GM12872 (cell line): ENCODE measurements around the gene FRMD6.

Experiments used
- TF ChIP-seq, protein P1 (sequence below): IDR thresholded peaks from 3 replicates; pipeline ENCODE4 v1.5.1; 2011; ENCODE audit warnings: low read depth, mild to moderate bottlenecking, low read length, moderate library complexity; ENCODE audit not compliant: insufficient read depth

The FRMD6 gene

GRCh38 chr14:51704545-51704944 lies 52.8 kb downstream of the FRMD6 start:
- TF ChIP-seq, protein P1, sequence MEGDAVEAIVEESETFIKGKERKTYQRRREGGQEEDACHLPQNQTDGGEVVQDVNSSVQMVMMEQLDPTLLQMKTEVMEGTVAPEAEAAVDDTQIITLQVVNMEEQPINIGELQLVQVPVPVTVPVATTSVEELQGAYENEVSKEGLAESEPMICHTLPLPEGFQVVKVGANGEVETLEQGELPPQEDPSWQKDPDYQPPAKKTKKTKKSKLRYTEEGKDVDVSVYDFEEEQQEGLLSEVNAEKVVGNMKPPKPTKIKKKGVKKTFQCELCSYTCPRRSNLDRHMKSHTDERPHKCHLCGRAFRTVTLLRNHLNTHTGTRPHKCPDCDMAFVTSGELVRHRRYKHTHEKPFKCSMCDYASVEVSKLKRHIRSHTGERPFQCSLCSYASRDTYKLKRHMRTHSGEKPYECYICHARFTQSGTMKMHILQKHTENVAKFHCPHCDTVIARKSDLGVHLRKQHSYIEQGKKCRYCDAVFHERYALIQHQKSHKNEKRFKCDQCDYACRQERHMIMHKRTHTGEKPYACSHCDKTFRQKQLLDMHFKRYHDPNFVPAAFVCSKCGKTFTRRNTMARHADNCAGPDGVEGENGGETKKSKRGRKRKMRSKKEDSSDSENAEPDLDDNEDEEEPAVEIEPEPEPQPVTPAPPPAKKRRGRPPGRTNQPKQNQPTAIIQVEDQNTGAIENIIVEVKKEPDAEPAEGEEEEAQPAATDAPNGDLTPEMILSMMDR: no peak

DNA sequence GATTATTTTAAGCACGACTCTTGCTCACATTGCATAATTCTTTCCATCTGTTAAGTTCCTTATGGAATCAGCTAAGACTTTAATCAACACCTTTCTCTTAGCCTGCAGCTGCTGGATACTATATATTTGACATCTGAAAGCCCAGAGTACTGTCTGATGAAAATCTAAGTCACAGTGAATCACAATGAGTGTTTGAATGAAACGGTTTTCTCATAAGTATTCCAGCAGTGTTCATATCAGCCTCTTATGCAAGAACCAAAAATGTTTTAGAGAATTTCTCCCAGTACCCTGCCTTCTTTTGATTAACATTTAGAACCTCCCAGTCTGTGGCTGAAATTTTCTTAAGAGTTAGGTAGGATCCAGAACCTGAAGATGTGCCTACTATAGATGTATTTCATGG lies 55.6 kb downstream of the FRMD6 start:
- TF ChIP-seq, protein P1: no peak

- TF ChIP-seq, protein P1: no peak
Observed at GRCh38 chr14:51711505-51711904, 59.8 kb downstream of the FRMD6 start.

GRCh38 chr14:51715250-51715649 lies 63.5 kb downstream of the FRMD6 start:
- TF ChIP-seq, protein P1: no peak

- TF ChIP-seq, protein P1: no peak
Observed at GRCh38 chr14:51715742-51716141, 64.0 kb downstream of the FRMD6 start.

DNA sequence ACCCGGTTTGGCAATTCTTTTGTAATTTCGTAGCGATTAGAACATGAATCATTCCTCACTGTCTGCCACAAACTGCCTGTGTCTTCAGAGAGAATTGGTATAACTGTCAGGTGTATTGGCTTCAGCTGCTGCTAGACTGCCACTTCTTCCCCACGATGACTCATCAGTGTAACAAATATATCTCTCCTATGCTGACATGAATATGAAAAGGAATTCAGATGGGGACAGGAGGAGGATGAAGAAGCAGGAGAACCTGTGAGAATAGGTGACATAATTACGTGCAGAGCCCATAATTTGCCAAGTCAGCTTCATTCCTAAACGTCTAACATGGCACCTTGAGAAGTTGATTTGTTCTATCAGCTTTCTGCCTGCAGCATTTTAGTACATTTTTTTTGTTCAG lies 64.9 kb downstream of the FRMD6 start:
- TF ChIP-seq, protein P1: no peak

- TF ChIP-seq, protein P1: no peak
Observed at GRCh38 chr14:51717766-51718165, 66.1 kb downstream of the FRMD6 start.

GRCh38 chr14:51719955-51720354 lies 68.2 kb downstream of the FRMD6 start:
- TF ChIP-seq, protein P1: no peak
